Testis (tissue), 3 donors: ENCODE results near the gene LMTK3. TPM values are rescaled to one million over a fixed set of nuclear protein-coding genes. Genes with fewer than 3 reads are reported as not detected.

Source experiments
- DNase-seq: peaks from one replicate; pipeline ENCODE4 v3.0.0-alpha.2; 2019
- H3K27ac ChIP-seq, 2 donors: fragments of 200-600 bp; sonication (generic); one replicate each; pipeline ENCODE4 v1.5.1; 2019
- H3K27me3 ChIP-seq: fragments of 200-600 bp; sonication (generic); one replicate; pipeline ENCODE4 v1.5.1; 2019
- H3K36me3 ChIP-seq: fragments of 200-600 bp; sonication (generic); one replicate; pipeline ENCODE4 v1.5.1; 2017; ENCODE audit warnings: low read depth; ENCODE audit errors: missing control alignments
- H3K4me1 ChIP-seq: fragments of 200-600 bp; sonication (generic); one replicate; pipeline ENCODE4 v1.5.1; 2019
- H3K4me3 ChIP-seq, 2 donors: fragments of 200-600 bp; sonication (generic); one replicate each; pipeline ENCODE4 v1.5.1; 2017 to 2019
- H3K9me3 ChIP-seq: fragments of 200-600 bp; sonication (generic); one replicate; pipeline ENCODE4 v1.5.1; 2017
- CTCF ChIP-seq, 3 experiments: fragments of 450-650 bp in 2 of 3; fragments of 200-600 bp in 1 of 3; sonication (generic) in 1 of 3; IDR thresholded peaks; one replicate each; pipeline ENCODE4 v1.5.1; 2016 to 2019; ENCODE audit warnings: antibody characterized with exemption in 3 of 3, mild to moderate bottlenecking in 2 of 3, moderate library complexity in 1 of 3
- POLR2A ChIP-seq: fragments of 450-650 bp; IDR thresholded peaks from one replicate; pipeline ENCODE4 v1.6.1; 2017; ENCODE audit warnings: antibody characterized with exemption, mild to moderate bottlenecking, moderate library complexity
- WGBS, 2 donors: methylation state at CpG; one replicate each; pipeline ENCODE4 v1.1.5; 2018; 5-methylcytosine and 5-hydroxymethylcytosine counted together
- intact Hi-C: fragments of 100-400 bp; cut with DNase I; formaldehyde crosslinking; loops from one replicate; pipeline ENCODE4 v1.15.1; 2023; ENCODE audit warnings: low total_unique reads
- polyA plus RNA-seq: library from polyadenylated mRNA; stranded (reverse); fragments of 350-450 nt; fragmentation: Illumina TruSeq; extraction: RNeasy Lipid Tissue Mini Kit (QIAGEN cat#74804); gene quantifications from one replicate; pipeline ENCODE4 v1.2.3, GENCODE V29; 2014; ENCODE audit warnings: low read depth, low replicate concordance; ENCODE audit not compliant: insufficient read depth
- total RNA-seq, 2 donors: library from RNA; depleted of rRNA; stranded (reverse); fragments of >200 nt; gene quantifications; one replicate each; pipeline ENCODE4 v1.2.3, GENCODE V29; 2016

Gene LMTK3
- total and polyA plus RNA-seq, 3 donors from 2014 or later: 0.62 to 1.7 (median 0.96) TPM

- Histone ChIP-seq H3K9me3 (no peaks in the 10 kb centered on the region), H3K4me3 (no peak overlapping the region), H3K27ac (no peak overlapping the region), H3K4me1 (peaks cover 4% of the 10 kb centered on the region), H3K36me3 (no peaks in the 10 kb centered on the region), H3K27me3 (no peaks in the 10 kb centered on the region)
- intact Hi-C loops: no loop called here
- DNase-seq: no peak
- no peak for TF ChIP-seq POLR2A
- 88 to 95% methylated on average over 5 of the region's 5 CpGs for WGBS, 2 donors
Observed at GRCh38 chr19:48556825-48557224, 45.2 kb upstream of the LMTK3 start.

- Histone ChIP-seq H3K27ac (no peak overlapping the region), H3K4me3 (no peak overlapping the region), H3K9me3 (no peaks in the 10 kb centered on the region), H3K27me3 (no peaks in the 10 kb centered on the region), H3K4me1 (peaks cover 4% of the 10 kb centered on the region), H3K36me3 (no peaks in the 10 kb centered on the region)
- intact Hi-C loops: no loop called here
- no peak for DNase-seq
- 71 to 80% methylated on average over 11 of the region's 11 CpGs for WGBS, 2 donors
- TF ChIP-seq POLR2A: no peak
- TF ChIP-seq CTCF (IDR thresholded peaks at IDR 0.05): no peak
Observed at GRCh38 chr19:48556163-48556562, 44.5 kb upstream of the LMTK3 start.

GRCh38 chr19:48554385-48555091 lies 42.9 kb upstream of the LMTK3 start:
- DNase-seq: no peak
- WGBS, 2 donors: 70 to 72% methylated on average over 16 of the region's 16 CpGs
- no peak for TF ChIP-seq CTCF (IDR thresholded peaks at IDR 0.05)
- no peak for TF ChIP-seq POLR2A
- H3K36me3 ChIP-seq: no peaks in the 10 kb centered on the region
- no peak overlapping the region for H3K27ac ChIP-seq
- no peaks in the 10 kb centered on the region for H3K9me3 ChIP-seq
- H3K27me3 ChIP-seq: no peaks in the 10 kb centered on the region
- no peak overlapping the region for H3K4me3 ChIP-seq
- intact Hi-C loops: no loop called here
- peaks cover 4% of the 10 kb centered on the region for H3K4me1 ChIP-seq

- Histone ChIP-seq H3K27ac (no peak overlapping the region), H3K27me3 (no peaks in the 10 kb centered on the region), H3K4me3 (no peak overlapping the region), H3K36me3 (no peaks in the 10 kb centered on the region), H3K9me3 (no peaks in the 10 kb centered on the region), H3K4me1 (peaks cover 4% of the 10 kb centered on the region)
- peak; percentile 62 for DNase-seq
- intact Hi-C loops: no loop called here
- no peak for TF ChIP-seq POLR2A
- TF ChIP-seq CTCF (IDR thresholded peaks at IDR 0.05): no peak
- 33 to 42% methylated on average over 17 to 18 of the region's 18 CpGs for WGBS, 2 donors
Observed at GRCh38 chr19:48553676-48554384, 42.2 kb upstream of the LMTK3 start.

- H3K27me3 ChIP-seq: no peaks in the 10 kb centered on the region
Observed at GRCh38 chr19:48552406-48553322, 41.0 kb upstream of the LMTK3 start.

More at GRCh38 chr19:48552406-48553322, 41.0 kb upstream of the LMTK3 start:
- intact Hi-C loops: no loop called here
- 81 to 90% methylated on average over 13 to 19 of the region's 19 CpGs for WGBS, 2 donors
- no peak overlapping the region for H3K4me3 ChIP-seq
- H3K9me3 ChIP-seq: no peaks in the 10 kb centered on the region
- no peak for DNase-seq
- no peak for TF ChIP-seq CTCF (IDR thresholded peaks at IDR 0.05)
- TF ChIP-seq POLR2A: no peak
- no peaks in the 10 kb centered on the region for H3K36me3 ChIP-seq
- H3K4me1 ChIP-seq: peaks cover 4% of the 10 kb centered on the region
- no peak overlapping the region for H3K27ac ChIP-seq
